Pancreas (tissue), 10 donors: ENCODE data around the gene ARHGAP31. TPM values are rescaled to one million over a fixed set of nuclear protein-coding genes. Genes with fewer than 3 reads are reported as not detected.

Experiments used
- ATAC-seq, 4 donors: fragments of 200-7000 bp; cut with Tn5 transposase; one replicate each; pipeline versions ENCODE4 v1.8.0 to v1.9.1; 2020; ENCODE audit warnings: mild to moderate bottlenecking in 4 of 4, moderate library complexity in 4 of 4
- DNase-seq, 6 donors: peaks; one replicate each; pipeline ENCODE4 v3.0.0-alpha.2; 2020
- FAIRE-seq: peaks from 2 replicates; lab custom pipeline; 2012; peaks lifted over from hg19 to GRCh38; lab: Jason Lieb, UNC
- H3K27ac ChIP-seq, 4 donors: fragments of 200-600 bp; sonication (generic); 1 replicate in 3 of 4; 2 replicates in 1 of 4; pipeline versions ENCODE4 v1.5.0 to v1.8.0; 2020
- H3K27me3 ChIP-seq, 4 donors: fragments of 200-600 bp; one replicate each; pipeline ENCODE4 v1.8.0; 2021
- H3K36me3 ChIP-seq, 3 donors: fragments of 200-600 bp; sonication (generic) in 1 of 3; one replicate each; pipeline versions ENCODE4 v1.5.0 to v1.8.0; 2020 to 2021
- H3K4me1 ChIP-seq, 3 donors: fragments of 200-600 bp; one replicate each; pipeline ENCODE4 v1.8.0; 2021
- H3K4me3 ChIP-seq, 4 donors: fragments of 200-600 bp; sonication (generic) in 2 of 4; one replicate each; pipeline versions ENCODE4 v1.5.0 to v1.8.0; 2020 to 2021
- H3K9me3 ChIP-seq, 4 donors: fragments of 200-600 bp; one replicate each; pipeline ENCODE4 v1.8.0; 2021
- CTCF ChIP-seq, 4 donors: fragments of 200-600 bp; sonication (generic) in 3 of 4; IDR thresholded peaks; one replicate each; pipeline versions ENCODE4 v1.5.0 to v1.8.0; 2021; ENCODE audit warnings: antibody characterized with exemption in 4 of 4
- WGBS, 2 donors: extraction: QIAGEN DNeasy Blood & Tissue Kit; methylation state at CpG; one replicate each; pipeline ENCODE4 v1.1.7; 2013; 5-methylcytosine and 5-hydroxymethylcytosine counted together
- intact Hi-C, 3 donors: fragments of 100-400 bp; cut with DNase I; formaldehyde crosslinking; loops; one replicate each; pipeline versions ENCODE4 v1.11.1 to v1.14.2; 2022
- polyA plus RNA-seq, 2 donors: library from polyadenylated mRNA; stranded (reverse); fragments of 200-250 nt; gene quantifications; one replicate each; pipeline ENCODE4 v1.2.3, GENCODE V29; 2013
- total RNA-seq, 6 donors: library from RNA; stranded (reverse); fragmentation: NEBNext Ultra II Directional in 4 of 6; extraction: Animal tissue kit (Norgen Biotek cat#: 25700) in 4 of 6; gene quantifications; one replicate each; pipeline versions ENCODE4 v1.2.1 to v1.2.4, GENCODE V29; 2021 to 2023
- donor health status: healthy with polysubstance abuse.
- donor health status: DM: no; HTN: no; CAD: no; lungs with moderate emphysema.
- donor health status: DM: no; HTN: no; CAD: no.
- donor health status: control.
- donor health status: control.
- donor health status: Bipolar disorder and iron deficiency.
- donor health status: DM: yes; HTN: yes; CAD: no.
- donor health status: DM: no; HTN: no; CAD: no.
- donor health status: DM: no; HTN: no; CAD: no.
- donor health status: DM: yes; HTN: yes; CAD: no.

Gene ARHGAP31
- total and polyA plus RNA-seq, 8 donors: 1.5 to 8.3 (median 3.1) TPM

GRCh38 chr3:119437691-119438258, 143.6 kb downstream of the ARHGAP31 start:
- Histone ChIP-seq H3K4me3 (no peak overlapping the region), H3K36me3 (peaks cover 9 to 66% (median 46%) of the 10 kb centered on the region in 3 donors), H3K9me3 (no peaks in the 10 kb centered on the region), H3K27ac (no peak overlapping the region), H3K4me1 (no peaks in the 10 kb centered on the region), H3K27me3 (no peaks in the 10 kb centered on the region)
- 87 to 88% methylated on average over 6 of the region's 6 CpGs for WGBS, 2 donors
- no peak for FAIRE-seq
- no peak for TF ChIP-seq CTCF (IDR thresholded peaks at IDR 0.05)
- intact Hi-C loops: no loop called here
- ATAC-seq: no peak
- DNase-seq: no peak

GRCh38 chr3:119443179-119443578, 149.0 kb downstream of the ARHGAP31 start:
- Histone ChIP-seq H3K27me3 (no peaks in the 10 kb centered on the region), H3K36me3 (peaks cover 0 to 42% (median 16%) of the 10 kb centered on the region in 3 donors), H3K4me1 (no peaks in the 10 kb centered on the region), H3K4me3 (no peak overlapping the region), H3K27ac (no peak overlapping the region), H3K9me3 (no peaks in the 10 kb centered on the region)
- ATAC-seq: no peak
- no peak for FAIRE-seq
- intact Hi-C loops: no loop called here
- DNase-seq: no peak
- TF ChIP-seq CTCF (IDR thresholded peaks at IDR 0.05): no peak

- FAIRE-seq: no peak
- no peak for TF ChIP-seq CTCF (IDR thresholded peaks at IDR 0.05)
- intact Hi-C loops: no loop called here
- Histone ChIP-seq H3K4me3 (no peak overlapping the region), H3K27me3 (no peaks in the 10 kb centered on the region), H3K9me3 (no peaks in the 10 kb centered on the region), H3K27ac (no peak overlapping the region), H3K4me1 (no peaks in the 10 kb centered on the region), H3K36me3 (peaks cover 0 to 54% (median 18%) of the 10 kb centered on the region in 3 donors)
- 97 to 100% methylated on average over 2 of the region's 2 CpGs for WGBS, 2 donors
- ATAC-seq: no peak
- no peak for DNase-seq
These were observed 150.4 kb downstream of the ARHGAP31 start for GRCh38 chr3:119444590-119444989.

- no peak for TF ChIP-seq CTCF (IDR thresholded peaks at IDR 0.05)
- no peak for FAIRE-seq
- Histone ChIP-seq H3K9me3 (no peaks in the 10 kb centered on the region), H3K27ac (no peak overlapping the region), H3K36me3 (peaks cover 0 to 67% (median 30%) of the 10 kb centered on the region in 3 donors), H3K27me3 (no peaks in the 10 kb centered on the region), H3K4me1 (peaks cover 0 to 12% (median 11%) of the 10 kb centered on the region in 3 donors), H3K4me3 (no peak overlapping the region)
- ATAC-seq: no peak
- intact Hi-C loops: no loop called here
- 43 to 46% methylated on average over 1 of the region's 1 CpG for WGBS, 2 donors
- no peak for DNase-seq
These were observed 159.6 kb downstream of the ARHGAP31 start for GRCh38 chr3:119453822-119454221.

- no peak for FAIRE-seq
- no peak for DNase-seq
- Histone ChIP-seq H3K4me3 (no peak overlapping the region), H3K27me3 (no peaks in the 10 kb centered on the region), H3K36me3 (peaks cover 0 to 48% (median 36%) of the 10 kb centered on the region in 3 donors), H3K27ac (no peak overlapping the region), H3K9me3 (no peaks in the 10 kb centered on the region), H3K4me1 (peaks cover 0 to 37% (median 24%) of the 10 kb centered on the region in 3 donors)
- intact Hi-C loops: no loop called here
- WGBS, 2 donors: 68 to 69% methylated on average over 1 of the region's 1 CpG
- no peak for TF ChIP-seq CTCF (IDR thresholded peaks at IDR 0.05)
- ATAC-seq: peak in 1 of 4 donors; percentile 16
These were observed 162.3 kb downstream of the ARHGAP31 start for GRCh38 chr3:119456469-119456868.
